ENCODE measurements around the gene MSH2. TPM values are rescaled to one million over a fixed set of nuclear protein-coding genes. Genes with fewer than 3 reads are reported as not detected.
A peak's percentile ranks its signal among the peaks of the same experiment; 100 is the strongest.

Gene MSH2
- total and polyA plus RNA-seq, 2 experiments from 2014 or later, result 42.5 to 47.6 TPM

DNA sequence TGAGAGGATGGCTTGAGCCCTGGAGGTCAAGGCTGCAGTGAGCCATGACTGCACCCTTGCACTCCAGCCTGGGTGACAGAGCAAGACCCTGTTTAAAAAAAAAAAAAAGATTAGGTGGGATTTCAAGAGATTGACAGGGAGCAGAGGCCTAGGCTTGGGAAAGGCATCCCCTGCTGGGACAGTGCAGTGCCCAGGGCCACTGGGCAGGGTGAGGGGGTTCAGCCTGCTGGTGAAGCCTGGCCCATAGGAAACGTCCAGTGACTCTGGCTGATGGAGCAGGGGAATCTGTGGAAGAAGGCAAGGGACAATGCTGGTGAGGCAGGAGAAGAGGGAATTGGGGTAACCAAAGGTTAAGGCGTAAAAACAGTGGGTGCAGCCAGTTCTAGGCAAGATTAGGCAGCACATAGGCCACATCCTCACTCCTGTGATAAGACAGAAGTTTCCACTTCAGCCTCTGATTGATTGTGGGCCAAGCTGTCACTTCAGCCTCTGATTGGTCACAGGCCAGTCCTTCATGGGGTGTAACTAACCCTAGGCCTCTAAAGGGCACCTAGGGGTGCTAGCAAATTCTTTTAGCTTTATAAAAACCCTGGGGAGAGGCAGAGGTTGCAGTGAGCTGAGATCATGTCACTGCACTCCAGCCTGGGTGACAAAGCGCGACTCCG is 128.6 kb downstream of the MSH2 start:
- Histone ChIP-seq H3K27me3 (no peaks in the 10 kb centered on the region), H3K4me3 (no peak overlapping the region), H3K36me3 (no peaks in the 10 kb centered on the region), H3K9me3 (ENCODE audit: low read depth) (no peaks in the 10 kb centered on the region), H3K27ac (peak overlapping the region; percentile 5), H3K4me1 (ENCODE audit: low read depth) (peaks cover 12% of the 10 kb centered on the region)
- TF ChIP-seq, protein P1, sequence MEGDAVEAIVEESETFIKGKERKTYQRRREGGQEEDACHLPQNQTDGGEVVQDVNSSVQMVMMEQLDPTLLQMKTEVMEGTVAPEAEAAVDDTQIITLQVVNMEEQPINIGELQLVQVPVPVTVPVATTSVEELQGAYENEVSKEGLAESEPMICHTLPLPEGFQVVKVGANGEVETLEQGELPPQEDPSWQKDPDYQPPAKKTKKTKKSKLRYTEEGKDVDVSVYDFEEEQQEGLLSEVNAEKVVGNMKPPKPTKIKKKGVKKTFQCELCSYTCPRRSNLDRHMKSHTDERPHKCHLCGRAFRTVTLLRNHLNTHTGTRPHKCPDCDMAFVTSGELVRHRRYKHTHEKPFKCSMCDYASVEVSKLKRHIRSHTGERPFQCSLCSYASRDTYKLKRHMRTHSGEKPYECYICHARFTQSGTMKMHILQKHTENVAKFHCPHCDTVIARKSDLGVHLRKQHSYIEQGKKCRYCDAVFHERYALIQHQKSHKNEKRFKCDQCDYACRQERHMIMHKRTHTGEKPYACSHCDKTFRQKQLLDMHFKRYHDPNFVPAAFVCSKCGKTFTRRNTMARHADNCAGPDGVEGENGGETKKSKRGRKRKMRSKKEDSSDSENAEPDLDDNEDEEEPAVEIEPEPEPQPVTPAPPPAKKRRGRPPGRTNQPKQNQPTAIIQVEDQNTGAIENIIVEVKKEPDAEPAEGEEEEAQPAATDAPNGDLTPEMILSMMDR (IDR thresholded peaks at IDR 0.05; ENCODE audit: low read depth, low read length), result no peak
- DNase-seq (ENCODE audit: low read depth in 1 of 2, low spot score in 1 of 2), result peak in 1 of 2 donors; percentile 25

Other genes with a start within 250 kb of the MSH2 start
- not detected in 2 replicates for gene STPG4, start 247.8 kb upstream of the MSH2 start, total RNA-seq
- gene STPG4, start 247.8 kb upstream of the MSH2 start, polyA plus RNA-seq, result not detected in 2 replicates
- gene CALM2, start 226.6 kb upstream of the MSH2 start, total RNA-seq, result 272 and 311 TPM in 2 replicates
- 705 and 911 TPM in 2 replicates for gene CALM2, start 226.6 kb upstream of the MSH2 start, polyA plus RNA-seq
- 3.9 and 4.1 TPM in 2 replicates for gene EPCAM, start 33.8 kb upstream of the MSH2 start, total RNA-seq
- 3.6 and 7.8 TPM in 2 replicates for gene EPCAM, start 33.8 kb upstream of the MSH2 start, polyA plus RNA-seq
- gene KCNK12, start 167.8 kb downstream of the MSH2 start, total RNA-seq, result 0.11 and 0.21 TPM in 2 replicates
- gene KCNK12, start 167.8 kb downstream of the MSH2 start, polyA plus RNA-seq, result 0.19 and 0.35 TPM in 2 replicates